Activated T-cell treated with anti-CD3 and anti-CD28 coated beads, Interleukin-2, amount 50 U/mL, for 4 hours (primary cell): ENCODE results near the gene CPLX1. TPM values are rescaled to one million over a fixed set of nuclear protein-coding genes. Genes with fewer than 3 reads are reported as not detected.

Source experiments
- ATAC-seq, 2 donors: fragments of 200-7000 bp; cut with Tn5 transposase; one replicate each; pipeline ENCODE4 v1.10.0; 2021
- DNase-seq: peaks from one replicate; pipeline ENCODE4 v3.0.0-alpha.2; 2020
- H3K27me3 Mint-ChIP-seq: one replicate; pipeline ENCODE4 v1.8.0; 2021; ENCODE audit warnings: low read depth, mixed read lengths
- H3K36me3 Mint-ChIP-seq: one replicate; pipeline ENCODE4 v1.8.0; 2022; ENCODE audit warnings: mixed read lengths; ENCODE audit not compliant: insufficient read depth
- H3K4me1 Mint-ChIP-seq: one replicate; pipeline ENCODE4 v1.8.0; 2021; ENCODE audit warnings: low read depth, mixed read lengths
- H3K4me3 Mint-ChIP-seq: one replicate; pipeline ENCODE4 v1.8.0; 2021; ENCODE audit warnings: mild to moderate bottlenecking, moderate library complexity, mixed read lengths
- H3K9me3 Mint-ChIP-seq: one replicate; pipeline ENCODE4 v1.8.0; 2021; ENCODE audit warnings: mixed read lengths
- total RNA-seq, 3 donors: library from RNA; stranded (reverse); gene quantifications; one replicate each; pipeline ENCODE4 v1.2.1, GENCODE V29; 2021

CPLX1 gene
- total RNA-seq, 3 donors from 2014 or later, result 0.50 to 1.0 (median 0.58) TPM

DNA sequence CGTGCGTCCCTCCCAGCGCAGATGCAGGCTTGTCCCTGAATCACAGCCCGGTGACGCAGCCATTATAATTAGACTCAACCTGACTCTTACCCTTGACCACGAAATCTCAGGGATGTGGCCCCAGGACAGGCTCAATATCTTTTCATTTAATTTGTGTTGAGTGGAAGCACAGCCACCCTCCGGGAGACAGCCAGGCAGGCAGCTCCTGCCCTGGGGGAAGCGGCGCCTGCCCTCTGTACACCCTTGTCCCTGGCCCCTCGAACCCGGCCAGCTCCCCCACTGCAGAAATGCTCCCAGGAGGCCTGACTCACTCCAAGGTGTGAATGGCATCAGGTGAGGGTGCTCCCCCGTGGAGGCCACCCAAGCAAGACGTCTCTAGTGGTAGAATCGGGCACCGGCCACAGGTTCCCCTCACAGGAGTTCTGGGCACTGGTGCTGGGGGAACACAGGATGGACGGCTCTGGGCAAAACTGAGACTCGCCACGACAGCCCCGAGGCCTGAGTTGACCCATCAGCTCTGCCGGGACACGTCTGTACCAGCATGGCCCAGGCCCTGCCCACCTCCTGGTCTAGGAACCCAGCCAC, 2.7 kb downstream of the CPLX1 start:
- DNase-seq, result no peak
- H3K4me3 Mint-ChIP-seq, result no peak overlapping the region
- no peaks in the 10 kb centered on the region for H3K9me3 Mint-ChIP-seq
- H3K27me3 Mint-ChIP-seq, result peaks cover 59% of the 10 kb centered on the region
- H3K4me1 Mint-ChIP-seq, result peaks cover 3% of the 10 kb centered on the region
- ATAC-seq, result no peak
- H3K36me3 Mint-ChIP-seq, result no peaks in the 10 kb centered on the region

DNA sequence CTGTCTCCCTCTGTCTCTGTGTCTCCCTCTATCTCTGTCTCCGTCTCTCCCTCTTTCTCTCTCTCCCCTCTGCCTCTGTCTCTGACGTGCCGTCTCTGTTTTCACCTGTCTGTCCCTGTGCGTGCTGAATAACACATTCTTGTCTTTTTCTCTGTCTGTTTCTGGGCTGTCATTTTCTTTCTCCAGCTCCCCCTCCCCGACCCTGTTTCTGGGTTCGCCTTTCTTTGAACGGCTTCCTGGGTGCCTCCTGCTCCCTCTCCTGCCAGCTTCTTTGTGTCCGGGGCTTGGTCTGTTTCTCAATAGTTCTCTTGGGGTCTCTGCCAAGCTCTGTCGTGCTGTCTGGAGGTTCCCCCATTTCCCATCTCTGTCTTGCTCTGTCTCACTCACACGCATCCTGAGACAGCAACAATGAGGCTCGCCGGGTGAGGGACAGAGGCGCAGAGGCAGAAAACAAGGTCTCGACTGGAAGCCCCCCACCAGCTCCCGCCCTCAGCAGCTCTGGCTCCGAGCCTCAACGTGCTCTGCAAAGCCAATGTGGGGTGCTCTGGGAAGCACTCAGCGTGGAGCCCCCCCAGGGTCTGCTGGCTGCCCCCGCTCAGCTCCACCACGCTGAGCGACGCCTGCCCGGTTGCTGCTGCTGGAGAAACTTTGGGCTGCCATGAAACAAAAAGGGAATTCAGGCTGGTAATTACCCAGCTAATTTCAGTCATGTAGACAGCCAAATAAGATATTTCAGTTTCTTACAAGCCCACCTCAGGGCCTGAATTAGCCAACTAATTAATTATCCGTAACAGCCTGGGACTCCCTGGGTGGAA, 3.4 kb downstream of the CPLX1 start:
- H3K27me3 Mint-ChIP-seq, result peaks cover 53% of the 10 kb centered on the region
- peaks cover 1% of the 10 kb centered on the region for H3K4me1 Mint-ChIP-seq
- ATAC-seq (no peak), DNase-seq (no peak)
- H3K9me3 Mint-ChIP-seq, result no peaks in the 10 kb centered on the region
- H3K36me3 Mint-ChIP-seq, result no peaks in the 10 kb centered on the region
- H3K4me3 Mint-ChIP-seq, result no peak overlapping the region

DNA sequence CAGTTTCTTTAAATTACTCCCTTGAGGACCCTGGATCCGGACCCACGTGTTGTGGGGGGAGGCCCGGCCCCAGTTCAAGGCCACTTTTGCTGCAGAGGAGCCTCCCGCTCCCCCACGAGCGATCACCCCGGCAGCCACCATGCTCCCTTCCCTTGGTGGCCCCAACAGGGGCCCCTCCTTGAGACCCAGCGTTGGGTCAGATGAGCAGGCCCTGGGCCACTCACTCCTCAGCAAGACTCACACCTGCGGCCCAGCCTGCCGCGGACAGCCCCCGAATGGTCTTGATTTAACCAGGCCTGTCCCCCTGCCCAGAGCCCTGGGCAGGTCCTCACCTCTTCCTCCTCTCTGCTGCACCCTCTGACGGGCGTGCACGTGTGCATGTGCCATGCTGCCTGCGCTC, 4.3 kb downstream of the CPLX1 start:
- no peaks in the 10 kb centered on the region for H3K36me3 Mint-ChIP-seq
- no peaks in the 10 kb centered on the region for H3K4me1 Mint-ChIP-seq
- ATAC-seq (no peak), DNase-seq (no peak)
- no peaks in the 10 kb centered on the region for H3K9me3 Mint-ChIP-seq
- peaks cover 54% of the 10 kb centered on the region for H3K27me3 Mint-ChIP-seq
- H3K4me3 Mint-ChIP-seq, result no peak overlapping the region

DNA sequence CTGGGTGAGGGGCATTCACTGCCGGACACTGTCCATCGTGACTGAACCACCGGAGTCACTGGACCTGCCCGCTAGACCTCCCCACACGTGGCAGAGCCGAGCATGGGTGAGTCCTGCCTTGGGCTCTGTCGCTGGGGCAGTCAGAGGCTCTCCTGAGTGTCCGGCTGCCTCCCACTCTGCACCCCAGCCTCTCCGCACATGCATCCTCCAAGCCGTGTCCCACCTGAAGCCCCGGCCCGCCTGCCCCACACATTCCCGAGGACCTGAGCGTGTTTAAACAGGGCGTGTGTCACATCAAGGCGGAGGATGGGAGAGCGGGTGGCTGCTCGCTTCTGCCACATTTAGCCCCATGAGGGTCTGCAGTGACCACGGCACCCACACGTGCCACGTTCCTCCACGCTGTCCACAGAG, 4.7 kb downstream of the CPLX1 start:
- no peak overlapping the region for H3K4me3 Mint-ChIP-seq
- DNase-seq (no peak), ATAC-seq (no peak)
- no peaks in the 10 kb centered on the region for H3K4me1 Mint-ChIP-seq
- H3K36me3 Mint-ChIP-seq, result no peaks in the 10 kb centered on the region
- H3K27me3 Mint-ChIP-seq, result peaks cover 58% of the 10 kb centered on the region
- no peaks in the 10 kb centered on the region for H3K9me3 Mint-ChIP-seq

DNA sequence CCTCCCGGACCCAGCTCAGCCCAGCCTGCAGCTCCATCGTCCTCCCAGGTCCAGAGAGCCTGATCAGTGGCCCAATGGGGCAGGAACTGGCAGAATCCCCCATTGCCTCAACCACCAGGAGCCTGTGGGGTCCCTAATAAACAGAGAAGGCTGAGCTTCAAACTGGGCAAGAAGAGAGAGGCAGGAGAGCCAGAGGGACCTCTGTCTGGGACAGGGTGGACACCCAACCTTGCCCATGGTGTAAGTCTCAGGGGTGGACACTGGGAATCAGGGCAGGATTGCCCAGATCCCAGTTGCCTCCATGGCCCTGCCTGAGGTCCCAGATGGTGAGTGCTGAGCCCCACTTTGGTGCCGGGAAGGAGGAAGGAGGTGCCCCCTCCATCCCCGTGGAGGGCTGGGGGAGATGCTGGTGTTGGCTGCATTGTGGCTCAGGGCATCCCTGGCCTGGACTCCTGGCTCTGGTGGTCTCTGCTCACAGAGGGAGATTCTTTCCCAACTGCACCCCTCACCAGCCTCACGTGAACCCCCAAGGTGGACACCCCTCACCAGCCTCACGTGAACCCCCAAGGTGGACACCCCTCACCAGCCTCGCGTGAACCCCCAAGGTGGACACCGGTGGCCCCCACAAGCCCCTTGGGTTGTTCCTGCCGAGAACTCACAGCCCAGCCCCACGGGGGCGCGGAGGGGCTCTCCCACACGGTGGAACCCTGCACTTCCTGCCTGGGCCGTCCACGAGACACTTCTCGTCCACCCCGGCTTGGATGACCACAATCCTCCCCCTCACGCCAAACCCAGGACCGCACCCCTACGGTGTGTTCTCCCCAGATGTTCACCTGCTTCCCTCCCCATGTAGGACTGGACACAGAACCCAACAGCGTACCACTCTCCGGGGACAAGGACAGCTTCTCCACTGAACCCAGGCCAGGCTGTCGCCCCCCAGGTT, 5.4 kb downstream of the CPLX1 start:
- no peaks in the 10 kb centered on the region for H3K4me1 Mint-ChIP-seq
- ATAC-seq (no peak), DNase-seq (no peak)
- H3K4me3 Mint-ChIP-seq, result no peak overlapping the region
- H3K9me3 Mint-ChIP-seq, result no peaks in the 10 kb centered on the region
- H3K27me3 Mint-ChIP-seq, result peaks cover 64% of the 10 kb centered on the region
- H3K36me3 Mint-ChIP-seq, result no peaks in the 10 kb centered on the region

DNA sequence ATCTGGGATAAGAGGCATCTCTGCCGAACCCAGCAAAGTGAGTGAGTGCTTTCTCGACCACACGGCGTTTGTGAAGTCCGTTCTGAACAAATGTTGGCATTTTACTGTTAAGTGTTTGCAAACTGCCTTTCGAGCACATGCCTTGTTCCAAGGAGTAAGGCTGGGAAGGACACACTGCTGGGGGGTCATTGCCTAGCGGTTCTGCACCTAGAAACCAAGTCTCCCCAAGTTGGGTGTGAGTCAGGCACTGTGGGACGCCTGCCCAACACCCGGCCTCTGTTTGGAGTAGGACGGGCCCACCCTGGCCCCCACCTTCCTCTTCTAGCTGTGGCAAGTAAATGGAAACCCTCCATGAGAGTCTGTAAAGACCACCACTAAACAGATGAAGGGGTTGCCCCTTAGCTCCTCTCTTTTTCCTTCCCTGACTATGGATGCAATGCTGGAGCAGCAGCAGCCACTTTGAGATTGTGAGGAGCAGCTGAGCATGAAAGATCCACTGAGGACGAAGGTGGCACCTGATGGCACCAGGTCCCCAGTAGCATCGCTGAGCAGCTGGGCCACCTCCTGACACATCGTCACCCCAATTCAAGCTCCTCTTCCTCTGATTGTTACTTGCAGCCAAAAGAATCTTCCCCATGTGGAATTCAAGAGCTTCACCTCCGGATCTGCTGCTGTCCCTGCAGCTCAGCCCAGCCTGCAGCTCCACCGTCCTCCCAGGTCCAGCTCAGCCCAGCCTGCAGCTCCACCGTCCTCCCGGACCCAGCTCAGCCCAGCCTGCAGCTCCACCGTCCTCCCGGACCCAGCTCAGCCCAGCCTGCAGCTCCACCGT, 6.3 kb downstream of the CPLX1 start:
- H3K27me3 Mint-ChIP-seq, result peaks cover 65% of the 10 kb centered on the region
- H3K4me1 Mint-ChIP-seq, result no peaks in the 10 kb centered on the region
- no peak overlapping the region for H3K4me3 Mint-ChIP-seq
- no peak for ATAC-seq
- no peaks in the 10 kb centered on the region for H3K36me3 Mint-ChIP-seq
- no peak for DNase-seq
- H3K9me3 Mint-ChIP-seq, result no peaks in the 10 kb centered on the region

DNA sequence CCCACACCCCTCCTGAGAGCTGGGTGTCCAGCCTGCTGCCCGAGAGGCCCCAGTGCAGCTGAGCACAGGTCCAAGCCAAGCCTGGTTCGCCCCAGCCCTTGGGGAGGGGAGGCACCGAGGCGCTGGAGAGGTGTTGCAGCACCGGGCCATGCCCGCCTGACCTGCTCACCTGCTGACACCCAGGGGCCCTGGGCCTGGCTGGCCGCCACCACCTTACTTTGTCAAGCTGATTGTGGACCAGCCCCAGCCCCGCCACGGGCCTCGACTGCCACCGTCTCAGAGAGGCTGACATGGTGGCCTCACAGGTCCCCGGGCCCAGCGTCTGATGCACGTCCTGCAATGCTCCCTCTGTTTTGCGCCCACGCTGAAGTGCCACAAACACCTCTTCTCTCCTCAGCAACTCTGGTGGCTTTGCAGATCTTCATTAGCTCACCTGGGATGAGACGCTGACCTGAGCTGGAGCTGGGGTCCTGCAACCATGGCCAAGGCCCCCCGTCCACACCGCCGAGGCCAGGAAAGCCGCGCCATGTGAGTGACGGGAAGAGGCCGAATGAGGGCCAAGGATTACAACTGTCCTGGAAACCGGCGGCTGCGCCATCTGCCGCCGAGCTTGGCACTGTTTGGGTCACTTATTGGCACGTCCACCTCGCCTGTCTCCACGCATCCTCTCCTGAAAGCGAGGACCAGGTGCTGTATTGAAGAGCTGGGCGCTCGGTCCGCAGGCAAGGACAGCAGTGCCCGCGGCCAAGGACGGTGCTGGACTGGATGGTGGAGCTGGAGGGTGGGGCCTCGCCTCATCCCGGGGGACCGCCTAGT, 7.6 kb downstream of the CPLX1 start:
- H3K4me3 Mint-ChIP-seq, result no peak overlapping the region
- no peak for DNase-seq
- no peaks in the 10 kb centered on the region for H3K36me3 Mint-ChIP-seq

DNA sequence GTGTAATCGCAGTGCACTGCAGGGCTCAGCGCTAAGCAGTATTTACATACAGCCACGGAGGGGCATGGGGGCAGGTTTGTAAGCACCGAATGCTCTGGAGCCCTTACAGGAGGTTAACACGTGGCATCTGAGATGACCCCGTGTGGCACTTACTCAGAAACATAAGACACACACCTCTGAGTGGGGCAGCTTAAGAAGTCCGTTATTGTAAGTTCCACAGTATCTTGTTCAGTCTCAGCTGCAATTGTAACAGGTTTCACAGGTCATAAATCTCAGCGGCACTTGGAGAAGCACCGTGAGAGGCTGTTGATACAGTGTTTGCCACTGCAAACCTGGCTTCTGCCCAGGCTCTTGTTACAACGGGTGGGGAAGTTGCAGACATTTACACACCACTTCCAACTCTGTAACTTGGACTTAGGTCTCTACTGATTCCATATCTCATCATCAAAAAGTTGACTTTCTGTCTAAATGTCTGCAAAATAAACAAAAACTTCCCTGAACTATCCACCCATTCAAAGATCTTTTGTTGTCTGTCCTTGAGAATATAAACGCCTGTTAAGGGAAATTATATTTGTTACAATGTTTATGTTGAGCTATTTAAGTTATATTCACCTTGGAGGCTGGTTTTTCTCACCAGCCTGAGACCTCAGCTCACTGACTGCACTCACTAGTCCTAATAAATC, 10.3 kb downstream of the CPLX1 start:
- Mint-ChIP-seq H3K4me1 (no peaks in the 10 kb centered on the region), H3K27me3 (peaks cover 58% of the 10 kb centered on the region), H3K36me3 (no peaks in the 10 kb centered on the region), H3K4me3 (no peak overlapping the region), H3K9me3 (no peaks in the 10 kb centered on the region)
- ATAC-seq (no peak), DNase-seq (no peak)

More for the DNA sequence above, 7.6 kb downstream of the CPLX1 start:
- Mint-ChIP-seq H3K9me3 (no peaks in the 10 kb centered on the region), H3K27me3 (peaks cover 64% of the 10 kb centered on the region), H3K4me1 (no peaks in the 10 kb centered on the region)
- ATAC-seq, result no peak

DNA sequence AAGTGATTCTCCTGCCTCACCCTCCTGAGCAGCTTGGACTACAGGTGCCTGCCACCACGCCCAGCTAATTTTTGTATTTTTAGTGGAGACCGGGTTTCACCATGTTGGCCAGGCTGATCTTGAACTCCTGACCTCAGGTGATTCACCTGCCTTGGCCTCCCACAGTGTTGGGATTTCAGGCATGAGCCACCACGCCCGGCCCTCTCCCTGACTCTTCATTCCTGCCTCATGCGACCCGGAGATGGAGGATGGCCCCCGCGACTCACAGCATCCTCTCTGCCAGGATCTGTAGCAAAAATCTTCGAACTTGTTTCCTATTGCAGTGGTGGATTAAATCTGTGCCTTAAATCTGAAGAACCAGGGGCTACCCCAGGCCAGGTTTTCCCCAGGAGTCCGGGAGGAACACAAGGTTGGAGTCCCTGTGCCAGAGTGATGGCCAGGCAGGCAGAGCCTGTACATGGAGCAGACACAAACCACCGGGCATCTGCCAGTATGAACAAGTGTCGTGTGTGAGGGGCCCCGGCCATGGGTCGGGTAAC, 11.5 kb downstream of the CPLX1 start:
- Mint-ChIP-seq H3K36me3 (no peaks in the 10 kb centered on the region), H3K9me3 (no peaks in the 10 kb centered on the region), H3K27me3 (peaks cover 55% of the 10 kb centered on the region), H3K4me3 (no peak overlapping the region), H3K4me1 (no peaks in the 10 kb centered on the region)
- no peak for ATAC-seq
- DNase-seq, result no peak

DNA sequence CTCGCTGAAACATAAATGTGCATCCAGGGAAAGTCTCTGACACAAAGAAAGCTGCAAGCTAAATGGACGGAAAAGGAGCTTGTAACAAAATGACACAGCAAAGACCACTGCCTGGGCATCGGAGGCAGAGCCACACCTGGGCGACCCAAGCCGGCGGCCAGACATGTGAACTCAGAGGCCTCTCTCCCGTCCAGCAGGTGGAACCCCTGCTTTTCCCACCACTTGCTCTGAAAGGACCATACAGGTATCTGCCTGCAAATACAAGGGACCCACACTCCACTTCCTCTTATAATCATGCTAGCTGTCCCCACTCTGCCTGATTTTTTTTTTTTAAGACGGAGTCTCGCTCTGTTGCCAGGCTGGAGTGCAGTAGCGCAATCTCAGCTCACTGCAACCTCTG, 12.0 kb downstream of the CPLX1 start:
- DNase-seq (no peak), ATAC-seq (no peak)
- H3K36me3 Mint-ChIP-seq, result no peaks in the 10 kb centered on the region
- H3K9me3 Mint-ChIP-seq, result no peaks in the 10 kb centered on the region
- no peaks in the 10 kb centered on the region for H3K4me1 Mint-ChIP-seq
- peaks cover 54% of the 10 kb centered on the region for H3K27me3 Mint-ChIP-seq
- no peak overlapping the region for H3K4me3 Mint-ChIP-seq

DNA sequence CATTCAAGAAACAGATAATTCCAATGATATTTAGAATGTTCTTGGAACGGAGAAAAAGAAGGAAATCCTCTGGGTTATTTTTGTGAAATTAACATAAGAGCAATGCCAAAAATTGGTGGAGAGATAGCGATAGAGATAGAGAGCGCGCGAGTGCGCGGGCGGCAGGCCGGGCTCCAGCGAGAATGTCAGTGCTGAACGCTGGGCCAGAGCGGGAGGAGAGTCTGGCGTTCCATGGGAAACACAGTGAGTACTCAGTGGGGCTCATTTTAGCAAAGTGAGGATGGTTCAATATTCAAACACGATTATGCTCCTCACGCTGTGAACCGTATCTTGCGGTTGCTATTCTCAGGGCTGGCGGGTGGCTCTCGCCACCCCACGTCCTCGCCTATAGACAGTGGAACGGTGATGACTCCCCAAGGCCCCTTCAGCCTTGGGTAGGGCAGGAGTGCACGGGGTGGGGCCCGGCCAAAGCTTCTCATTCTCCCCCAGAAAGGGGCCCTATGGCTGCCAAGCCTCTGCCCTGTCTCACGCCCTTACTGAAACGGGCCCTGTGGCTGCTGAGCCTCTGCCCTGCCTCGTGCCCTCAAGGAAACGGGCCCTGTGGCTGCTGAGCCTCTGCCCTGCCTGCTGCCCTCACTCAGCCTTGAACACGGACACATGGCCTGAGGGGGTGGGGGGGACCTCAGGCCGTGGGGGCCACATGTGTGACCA, 16.9 kb downstream of the CPLX1 start:
- no peaks in the 10 kb centered on the region for H3K4me1 Mint-ChIP-seq
- H3K9me3 Mint-ChIP-seq, result peaks cover 3% of the 10 kb centered on the region
- peaks cover 34% of the 10 kb centered on the region for H3K27me3 Mint-ChIP-seq
- H3K36me3 Mint-ChIP-seq, result no peaks in the 10 kb centered on the region
- H3K4me3 Mint-ChIP-seq, result no peak overlapping the region
- DNase-seq (no peak), ATAC-seq (no peak)

DNA sequence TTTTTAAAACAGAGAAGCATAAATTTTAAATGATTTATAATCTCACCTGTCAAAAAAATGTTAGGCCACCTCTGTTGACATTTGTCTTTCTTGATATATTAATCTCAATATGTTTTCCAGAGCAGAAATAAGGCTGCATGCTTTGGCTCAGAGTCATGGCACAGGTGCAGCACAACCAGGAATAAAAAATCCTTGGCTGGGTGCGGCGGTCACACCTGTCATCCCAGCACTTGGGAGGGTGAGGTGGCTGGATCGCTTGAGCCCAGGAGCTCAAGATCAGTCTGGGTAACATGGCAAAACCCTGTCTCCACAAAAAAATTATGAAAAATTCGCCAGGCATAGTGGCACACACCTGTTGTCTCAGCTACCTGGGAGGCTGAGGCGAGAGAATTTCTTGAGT, 18.1 kb downstream of the CPLX1 start:
- Mint-ChIP-seq H3K4me1 (no peaks in the 10 kb centered on the region), H3K4me3 (no peak overlapping the region), H3K9me3 (peaks cover 3% of the 10 kb centered on the region), H3K27me3 (peaks cover 26% of the 10 kb centered on the region), H3K36me3 (no peaks in the 10 kb centered on the region)
- DNase-seq (no peak), ATAC-seq (no peak)
